Esophagus squamous epithelium (tissue), 4 donors: ENCODE data around the gene C17orf67.

ENCODE experiments used
- CTCF ChIP-seq, 6 experiments: fragments of 450-650 bp in 4 of 6; fragments of 200-600 bp in 2 of 6; sonication (generic) in 2 of 6; IDR thresholded peaks; one replicate each; pipeline ENCODE4 v1.5.1; 2016 to 2019; ENCODE audit warnings: antibody characterized with exemption in 6 of 6, mild to moderate bottlenecking in 4 of 6, moderate library complexity in 4 of 6
- POLR2A ChIP-seq, 4 donors: fragments of 450-650 bp; IDR thresholded peaks; one replicate each; pipeline ENCODE4 v1.6.1; 2017; ENCODE audit warnings: antibody characterized with exemption in 4 of 4, mild to moderate bottlenecking in 4 of 4, moderate library complexity in 3 of 4

- no peak for TF ChIP-seq CTCF (IDR thresholded peaks at IDR 0.05)
- TF ChIP-seq POLR2A (IDR thresholded peaks at IDR 0.05): no peak
Observed at GRCh38 chr17:56826611-56827414, 6.9 kb downstream of the C17orf67 start.
